HG03064 (cell line): ENCODE results near the gene ARAP3.
"Not testable (repeated sequence)": the region's sequence is repeated elsewhere in the genome, so short reads cannot be mapped to it uniquely, and the experiment has no call there.

ENCODE experiments used
- ATAC-seq: cut with Tn5 transposase; IDR thresholded peaks from one replicate; pipeline ENCODE4 v1.9.1; 2021; ENCODE audit warnings: low read depth; ENCODE audit not compliant: unreplicated experiment

The ARAP3 gene

DNA sequence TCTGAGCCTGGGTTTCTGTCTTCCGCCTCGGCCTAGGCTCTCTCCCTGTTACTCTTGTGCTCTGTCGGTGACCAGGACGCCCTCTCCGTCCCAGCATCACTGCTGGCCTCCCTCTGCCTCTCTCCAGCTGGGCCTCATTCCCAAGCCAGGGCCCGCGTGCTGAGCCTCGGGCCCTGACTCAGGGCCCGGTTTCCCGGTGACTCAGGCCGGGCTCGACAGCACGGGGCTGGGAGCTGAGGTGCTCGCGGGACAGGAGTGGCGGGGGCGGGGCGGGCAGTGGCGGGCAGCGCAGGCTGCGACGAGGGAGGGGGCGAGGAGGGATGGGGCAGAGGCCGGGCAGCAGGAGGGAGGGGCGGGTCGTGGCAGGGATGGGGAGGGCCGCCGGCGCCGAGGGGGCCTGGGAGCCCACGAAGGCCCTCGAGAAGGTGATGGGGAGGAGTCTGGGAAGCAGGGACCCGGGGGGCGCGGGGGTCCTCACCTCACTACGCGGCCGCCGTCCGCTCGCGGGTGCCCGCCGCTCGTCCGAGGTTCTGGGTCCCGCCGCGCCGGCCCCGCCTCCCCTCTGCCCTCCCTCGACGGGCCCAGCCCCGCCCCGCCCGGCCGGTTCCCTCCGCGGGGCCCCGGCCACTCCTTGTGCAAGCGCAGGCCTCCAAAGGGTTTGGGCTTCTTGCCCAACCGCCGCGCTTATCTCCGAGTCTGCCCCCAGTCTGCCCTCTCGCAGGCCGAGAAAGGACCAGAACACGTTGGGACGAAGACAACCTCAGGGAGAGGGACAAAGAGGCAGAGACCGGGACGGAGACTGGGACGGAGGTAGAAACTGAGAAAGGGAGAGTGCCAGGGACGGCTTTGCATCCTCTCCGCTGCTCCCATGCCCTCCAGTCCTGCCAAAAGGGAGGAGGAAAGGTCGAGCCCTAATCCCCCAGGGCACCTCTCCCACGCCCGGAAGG lies at the start of gene ARAP3:
Gene ARAP3 (minus strand): TSS at position 536 of the 947 bp plus-strand sequence. CDS start 1,744 bp downstream, outside the sequence.
- no peak for ATAC-seq

DNA sequence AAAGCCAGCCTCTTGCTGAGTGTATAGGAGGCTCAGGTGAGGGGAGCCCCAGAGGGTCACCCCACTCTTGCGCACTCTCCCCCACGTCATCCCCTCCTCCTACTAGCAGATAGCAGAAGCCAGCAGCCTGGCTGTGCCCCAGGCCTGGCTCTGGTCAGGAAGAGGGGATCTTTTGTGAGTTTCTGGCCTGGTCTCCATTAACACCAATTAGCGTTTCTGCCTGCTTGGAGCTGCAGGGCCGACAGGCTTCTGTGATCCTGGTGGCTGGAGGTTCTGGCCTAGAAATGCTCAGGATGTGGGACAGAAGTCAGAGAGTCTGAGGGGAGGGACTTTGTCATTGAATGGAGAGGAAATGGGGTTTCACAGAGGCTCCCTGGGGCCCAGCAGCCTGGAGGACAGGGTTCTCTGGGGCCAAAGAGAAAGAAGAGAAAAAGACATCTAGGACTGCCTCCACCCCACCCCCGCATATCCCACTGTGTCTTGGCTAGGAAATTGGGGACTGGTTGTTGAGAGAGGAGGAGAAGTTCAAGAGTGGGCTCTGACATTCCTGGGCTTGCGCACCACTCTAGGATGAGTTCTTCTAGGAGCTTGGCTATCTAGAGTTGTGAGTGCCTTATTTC lies 47.5 kb upstream of the ARAP3 start:
- no peak for ATAC-seq

GRCh38 chr5:141725891-141726290 lies 43.9 kb upstream of the ARAP3 start:
- ATAC-seq = no peak

DNA sequence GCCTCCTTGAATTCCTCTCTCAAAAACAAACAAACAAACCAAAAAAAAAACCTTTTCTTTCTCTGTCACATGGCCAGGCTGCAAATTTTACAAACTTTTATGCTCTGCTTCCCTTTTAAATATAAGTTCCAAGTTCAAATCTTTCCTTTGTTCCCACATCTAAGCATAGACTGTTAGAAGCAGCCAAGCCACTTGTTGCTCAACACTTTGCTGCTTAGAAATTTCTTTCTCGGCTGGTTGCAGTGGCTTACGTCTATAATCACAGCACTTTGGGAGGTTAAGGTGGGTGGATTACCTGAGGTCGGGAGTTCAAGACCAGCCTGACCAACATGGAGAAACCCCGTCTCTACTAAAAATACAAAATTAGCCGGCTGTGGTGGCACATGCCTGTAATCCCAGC lies 43.1 kb upstream of the ARAP3 start:
- not testable (repeated sequence) for ATAC-seq

DNA sequence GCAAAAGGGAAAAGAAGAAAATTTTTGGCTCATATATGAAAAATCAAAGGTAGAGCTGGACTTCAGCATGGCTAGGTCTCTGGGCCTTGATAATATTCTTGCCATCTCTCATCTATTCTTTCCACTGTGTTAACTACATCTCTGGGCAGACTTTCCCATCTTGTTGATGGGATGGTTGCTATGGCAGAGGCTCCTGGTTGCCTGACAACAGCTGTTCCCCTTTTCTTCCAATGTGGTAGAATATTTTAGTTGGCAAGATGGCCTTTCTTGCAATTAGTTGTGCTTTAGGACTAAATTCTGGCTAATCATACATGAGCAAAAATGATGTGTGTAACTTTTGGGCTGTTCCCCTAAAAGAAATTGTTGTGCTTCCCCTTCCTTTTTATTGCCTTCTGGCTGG lies 40.2 kb upstream of the ARAP3 start:
- ATAC-seq = no peak

- no peak for ATAC-seq
Observed at GRCh38 chr5:141717043-141717442, 35.0 kb upstream of the ARAP3 start.

DNA sequence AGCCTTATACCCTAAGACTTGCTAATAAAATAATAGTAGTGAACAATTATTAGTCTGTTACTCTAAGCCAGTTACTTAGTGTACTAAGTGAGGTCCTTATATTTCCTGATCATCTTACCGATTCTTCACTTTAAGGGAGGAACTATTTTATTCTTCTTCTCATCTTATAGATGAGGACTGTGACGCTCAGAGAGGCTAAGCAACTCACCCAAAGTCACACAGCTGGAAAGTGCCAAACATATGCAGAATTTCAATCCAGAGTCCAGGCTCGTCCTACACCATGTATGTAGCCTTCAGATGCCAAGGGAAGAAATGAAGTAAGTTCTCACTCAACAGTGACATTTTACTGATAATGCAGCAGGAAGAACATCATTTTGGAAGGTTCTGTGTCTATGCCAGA lies 34.4 kb upstream of the ARAP3 start:
- no peak for ATAC-seq

DNA sequence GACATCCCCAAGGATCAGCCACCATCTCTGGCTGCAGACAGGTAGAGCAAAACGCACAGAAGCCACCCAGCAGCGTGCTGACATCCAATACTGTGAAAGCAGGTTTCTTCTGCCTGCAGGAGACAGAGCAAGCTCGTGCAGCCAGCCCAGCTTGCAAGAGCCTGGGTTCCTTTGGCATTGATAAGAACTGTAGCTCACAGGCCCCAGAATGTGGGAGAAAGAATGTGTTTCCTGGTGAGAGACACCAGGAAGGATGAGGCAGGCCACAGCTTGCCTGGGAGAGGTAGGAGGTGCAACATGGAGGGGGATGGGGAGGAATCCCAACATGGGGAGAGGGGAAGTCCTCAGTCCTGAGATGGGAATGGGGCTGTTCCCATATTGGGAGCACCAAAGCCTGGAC lies 34.0 kb upstream of the ARAP3 start:
- ATAC-seq = no peak

- ATAC-seq = no peak
Observed at GRCh38 chr5:141715346-141715905, 33.4 kb upstream of the ARAP3 start.

GRCh38 chr5:141714542-141715310 lies 32.7 kb upstream of the ARAP3 start:
- no peak for ATAC-seq

DNA sequence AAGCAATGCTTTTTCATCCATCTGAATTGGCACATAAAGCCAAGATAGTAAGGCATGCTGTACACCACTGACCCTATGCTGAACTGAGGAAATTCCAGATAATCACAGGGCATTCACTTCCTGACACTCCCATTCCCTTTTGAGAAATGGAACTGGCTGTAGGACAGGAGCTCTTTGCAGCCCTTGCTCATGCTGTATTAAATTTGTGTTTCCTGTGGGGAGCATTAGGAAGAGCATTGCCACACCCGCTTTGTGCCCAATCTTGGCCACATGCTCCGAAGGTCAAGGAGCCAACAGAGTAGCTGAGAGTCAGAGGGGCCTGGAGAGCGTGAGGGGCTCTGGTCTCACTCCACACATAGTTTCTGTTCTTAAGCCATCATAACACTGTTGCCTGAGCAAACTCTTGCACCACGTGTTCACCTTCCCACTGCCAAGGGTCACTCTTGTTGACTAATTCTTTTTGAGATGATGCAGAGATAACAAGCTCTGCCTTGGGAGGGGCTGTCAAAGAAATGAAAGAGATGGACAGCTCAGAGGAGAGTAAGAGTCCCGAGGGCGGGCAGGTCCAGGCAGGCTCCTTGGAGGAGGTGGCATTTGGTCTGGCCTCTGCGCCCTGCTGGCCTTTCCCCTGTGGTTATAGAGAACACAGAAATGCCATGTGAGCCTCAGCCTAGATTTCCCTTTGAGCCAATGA lies 31.7 kb upstream of the ARAP3 start:
- ATAC-seq = no peak

DNA sequence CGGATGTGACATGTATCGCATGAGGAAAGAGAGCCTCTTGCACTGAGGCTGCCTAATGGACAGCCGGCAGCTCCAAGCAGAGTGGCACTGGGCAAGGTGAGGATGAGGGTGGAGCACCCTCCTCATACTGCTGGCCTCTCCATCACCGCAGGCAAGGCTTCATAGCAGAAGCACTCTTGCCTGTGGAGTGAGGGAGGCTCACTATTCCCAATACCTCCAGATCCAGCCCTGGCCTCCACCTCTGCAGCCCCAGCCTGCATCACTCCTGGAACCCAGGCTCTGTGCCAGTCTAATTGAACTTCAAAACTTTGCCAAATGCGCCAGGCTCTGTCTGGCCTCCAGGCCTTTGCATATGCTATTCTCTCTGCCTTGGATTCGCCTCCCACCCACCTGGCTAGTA lies 29.7 kb upstream of the ARAP3 start:
- ATAC-seq = no peak

DNA sequence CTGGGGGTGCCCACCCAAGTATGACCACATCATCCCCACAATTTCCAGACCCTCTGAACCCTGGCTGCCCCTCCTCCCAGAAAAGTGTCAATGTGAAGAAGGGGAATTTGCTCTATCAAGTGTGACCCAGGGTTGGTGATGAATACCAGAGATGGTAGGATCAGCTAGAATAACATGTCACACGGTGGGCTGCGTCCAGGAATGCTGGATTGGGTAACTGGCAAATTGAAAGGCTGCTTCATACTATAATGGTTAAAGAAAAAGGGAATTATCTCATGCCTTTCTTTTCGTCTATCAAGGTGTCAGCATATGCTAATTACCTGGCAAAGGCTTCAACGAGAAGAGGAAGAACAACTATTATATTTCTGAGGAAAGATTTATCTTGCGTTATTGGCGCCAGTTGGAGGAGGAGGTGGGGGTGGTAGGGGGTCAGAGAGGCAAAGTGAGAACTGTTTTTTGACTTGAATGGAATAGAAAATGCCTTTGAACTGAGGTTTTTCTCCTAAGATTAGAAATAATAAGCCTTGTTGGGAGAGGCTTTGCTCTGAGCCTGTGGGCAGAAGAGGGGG lies 27.8 kb upstream of the ARAP3 start:
- ATAC-seq = no peak

DNA sequence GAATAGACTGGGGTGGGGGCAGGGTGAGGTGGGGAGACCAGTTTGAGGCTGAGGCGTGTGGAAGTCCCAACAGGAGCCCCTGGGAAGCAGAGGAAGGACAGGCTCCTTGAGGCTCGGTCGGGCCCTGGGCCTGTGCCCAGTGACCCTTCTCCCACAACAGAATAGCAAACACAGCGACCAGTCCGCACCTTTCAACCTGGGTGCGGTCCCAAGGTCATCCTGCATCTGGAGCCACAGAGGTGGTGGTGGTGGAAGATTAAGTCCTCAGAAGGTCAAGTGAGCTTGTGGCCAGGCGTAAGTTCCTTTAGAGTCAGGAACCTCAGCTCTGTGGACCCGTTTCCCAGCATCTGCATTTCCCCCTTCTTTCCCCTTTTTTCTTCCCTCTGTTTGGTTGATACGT lies 26.0 kb upstream of the ARAP3 start:
- no peak for ATAC-seq

- ATAC-seq = no peak
Observed at GRCh38 chr5:141707510-141707909, 25.5 kb upstream of the ARAP3 start.

GRCh38 chr5:141706121-141706520 lies 24.1 kb upstream of the ARAP3 start:
- no peak for ATAC-seq

DNA sequence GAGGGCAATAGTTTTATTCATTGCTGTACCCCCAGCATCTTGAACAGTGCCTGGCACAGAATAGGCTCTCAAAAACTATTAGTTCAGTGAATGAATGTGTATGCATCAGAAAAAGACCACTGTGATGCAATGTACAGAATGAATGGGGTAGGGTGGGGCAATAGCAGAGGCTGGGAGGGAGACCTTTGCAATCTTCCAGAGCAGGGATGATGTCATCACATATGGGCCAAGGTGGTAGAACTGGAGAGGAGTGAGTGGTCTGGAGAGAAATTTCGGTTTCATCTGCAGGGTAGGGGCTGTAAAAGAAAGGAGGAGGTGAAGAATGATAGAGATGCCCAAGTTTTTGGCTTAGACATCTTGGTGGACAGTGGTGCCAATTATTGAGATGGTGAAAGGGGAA lies 23.4 kb upstream of the ARAP3 start:
- no peak for ATAC-seq

- no peak for ATAC-seq
Observed at GRCh38 chr5:141704782-141705297, 22.8 kb upstream of the ARAP3 start.

DNA sequence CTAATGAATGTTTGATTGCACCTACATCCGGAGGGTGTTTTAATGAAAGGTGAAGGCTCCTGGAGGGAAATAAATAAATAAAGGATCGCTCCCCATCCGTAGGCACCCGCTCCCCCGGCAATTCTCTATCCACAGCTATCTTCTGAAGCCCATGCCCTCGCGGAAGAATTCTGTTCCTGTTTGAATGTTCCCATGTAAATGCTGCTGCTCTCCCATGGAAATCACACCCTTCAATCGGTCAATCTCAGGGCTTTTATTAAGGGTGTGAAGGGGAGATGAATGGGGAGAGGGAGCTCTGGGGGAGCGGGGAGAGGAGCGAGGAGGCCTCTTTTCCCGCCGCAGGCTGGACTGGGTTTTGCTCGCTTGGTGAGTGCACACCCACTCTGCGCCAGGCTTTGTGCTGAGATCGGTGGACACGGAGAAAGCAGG lies 21.1 kb upstream of the ARAP3 start:
- ATAC-seq = no peak
